Uterus (tissue), 2 donors: ENCODE measurements around the gene WDFY2.

Experiments
- POLR2A ChIP-seq, 2 donors: fragments of 450-650 bp; IDR thresholded peaks; one replicate each; pipeline ENCODE4 v1.6.1; 2016; ENCODE audit warnings: antibody characterized with exemption in 2 of 2, mild to moderate bottlenecking in 1 of 2, moderate library complexity in 1 of 2
- TF ChIP-seq, protein P1 (sequence below), 4 experiments: fragments of 200-600 bp in 2 of 4; fragments of 450-650 bp in 2 of 4; sonication (generic) in 2 of 4; IDR thresholded peaks; one replicate each; pipeline ENCODE4 v1.5.1; 2016 to 2019; ENCODE audit warnings: antibody characterized with exemption in 4 of 4, mild to moderate bottlenecking in 2 of 4, moderate library complexity in 1 of 4

DNA sequence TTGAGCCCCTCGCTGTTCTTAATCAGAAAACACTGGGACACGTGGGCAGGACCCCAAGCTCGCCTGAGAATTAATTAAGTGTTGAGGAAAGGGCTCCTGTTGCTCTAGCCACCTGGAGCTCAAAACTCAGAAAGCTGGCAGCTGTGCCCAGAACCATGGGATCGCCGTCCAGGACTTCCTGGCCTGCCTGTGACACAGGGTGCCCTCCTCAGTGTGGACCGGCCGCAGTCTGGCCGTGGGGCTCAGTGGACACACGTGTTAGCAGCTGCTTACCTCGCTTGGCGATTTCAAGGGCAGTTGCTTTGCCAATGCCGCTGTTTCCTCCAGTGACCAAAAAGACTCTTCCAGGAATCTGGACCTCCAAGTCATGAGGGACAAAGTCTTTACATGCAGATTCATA, 215.0 kb downstream of the WDFY2 start:
- TF ChIP-seq, protein P1, sequence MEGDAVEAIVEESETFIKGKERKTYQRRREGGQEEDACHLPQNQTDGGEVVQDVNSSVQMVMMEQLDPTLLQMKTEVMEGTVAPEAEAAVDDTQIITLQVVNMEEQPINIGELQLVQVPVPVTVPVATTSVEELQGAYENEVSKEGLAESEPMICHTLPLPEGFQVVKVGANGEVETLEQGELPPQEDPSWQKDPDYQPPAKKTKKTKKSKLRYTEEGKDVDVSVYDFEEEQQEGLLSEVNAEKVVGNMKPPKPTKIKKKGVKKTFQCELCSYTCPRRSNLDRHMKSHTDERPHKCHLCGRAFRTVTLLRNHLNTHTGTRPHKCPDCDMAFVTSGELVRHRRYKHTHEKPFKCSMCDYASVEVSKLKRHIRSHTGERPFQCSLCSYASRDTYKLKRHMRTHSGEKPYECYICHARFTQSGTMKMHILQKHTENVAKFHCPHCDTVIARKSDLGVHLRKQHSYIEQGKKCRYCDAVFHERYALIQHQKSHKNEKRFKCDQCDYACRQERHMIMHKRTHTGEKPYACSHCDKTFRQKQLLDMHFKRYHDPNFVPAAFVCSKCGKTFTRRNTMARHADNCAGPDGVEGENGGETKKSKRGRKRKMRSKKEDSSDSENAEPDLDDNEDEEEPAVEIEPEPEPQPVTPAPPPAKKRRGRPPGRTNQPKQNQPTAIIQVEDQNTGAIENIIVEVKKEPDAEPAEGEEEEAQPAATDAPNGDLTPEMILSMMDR (IDR thresholded peaks at IDR 0.05), result no peak
- no peak for TF ChIP-seq POLR2A (IDR thresholded peaks at IDR 0.05)
